Neural cell (in vitro differentiated cells): ENCODE results near the gene PATZ1. TPM values are rescaled to one million over a fixed set of nuclear protein-coding genes. Genes with fewer than 3 reads are reported as not detected.

Experiments
- H2AFZ ChIP-seq: fragments of 200-600, 300-800 bp; sonication (generic), shearing (Covaris generic); 2 replicates; pipeline ENCODE4 v1.6.0; 2014; ENCODE audit warnings: low read depth, mild to moderate bottlenecking, antibody characterized with exemption, low read length, moderate library complexity
- H3F3A ChIP-seq: fragments of 200-600 bp; shearing (Covaris generic); 2 replicates; pipeline ENCODE4 v1.6.1; 2016; ENCODE audit warnings: mild to moderate bottlenecking, moderate library complexity, mixed read lengths, antibody characterized with exemption, low read length; ENCODE audit not compliant: insufficient read depth, poor library complexity, severe bottlenecking
- H3K27ac ChIP-seq: fragments of 200-600, 300-800 bp; sonication (generic), shearing (Covaris generic); 2 replicates; pipeline ENCODE4 v1.5.1; 2014; ENCODE audit warnings: mild to moderate bottlenecking, low read length, moderate library complexity
- H3K27me3 ChIP-seq: fragments of 300-800, 200-600 bp; sonication (generic), shearing (Covaris generic); 2 replicates; pipeline ENCODE4 v1.6.0; 2014; ENCODE audit warnings: mild to moderate bottlenecking, low read depth, low read length, moderate library complexity; ENCODE audit not compliant: insufficient read depth
- H3K36me3 ChIP-seq: fragments of 300-800, 200-600 bp; sonication (generic), shearing (Covaris generic); 2 replicates; pipeline ENCODE4 v1.5.1; 2014; ENCODE audit warnings: mild to moderate bottlenecking, antibody characterized with exemption, low read length, moderate library complexity; ENCODE audit not compliant: insufficient read depth
- H3K4me2 ChIP-seq: fragments of 300-800, 200-600 bp; sonication (generic), shearing (Covaris generic); 2 replicates; pipeline ENCODE4 v1.6.0; 2014; ENCODE audit warnings: mild to moderate bottlenecking, low read length
- H3K4me3 ChIP-seq: fragments of 300-800, 200-600 bp; sonication (generic), shearing (Covaris generic); 2 replicates; pipeline ENCODE4 v1.5.1; 2014; ENCODE audit warnings: mild to moderate bottlenecking, low read length, moderate library complexity
- H3K79me2 ChIP-seq: fragments of 200-600 bp; shearing (Covaris generic); replicated peaks from 2 replicates; pipeline ENCODE4 v1.6.0; 2014; ENCODE audit warnings: mild to moderate bottlenecking, low read length, moderate library complexity; ENCODE audit not compliant: insufficient read depth
- H3K9ac ChIP-seq: fragments of 300-800, 200-600 bp; sonication (generic), shearing (Covaris generic); 2 replicates; pipeline ENCODE4 v1.6.1; 2016; ENCODE audit warnings: mild to moderate bottlenecking, low read length, mixed read lengths
- H3K9me2 ChIP-seq: fragments of 200-600 bp; shearing (Covaris generic); 2 replicates; pipeline ENCODE4 v1.6.1; 2016; ENCODE audit warnings: mild to moderate bottlenecking, low read length, mixed read lengths; ENCODE audit not compliant: insufficient read depth
- H3K9me3 ChIP-seq: fragments of 200-600, 300-800 bp; sonication (generic), shearing (Covaris generic); 2 replicates; pipeline ENCODE4 v1.6.1; 2016; ENCODE audit warnings: mild to moderate bottlenecking, mixed run types, low read length, moderate library complexity, mixed read lengths
- H4K20me1 ChIP-seq: fragments of 200-600 bp; shearing (Covaris generic); 2 replicates; pipeline ENCODE4 v1.6.1; 2016; ENCODE audit warnings: mild to moderate bottlenecking, mixed run types; ENCODE audit not compliant: insufficient read depth
- CTCF ChIP-seq: fragments of 450-650 bp; IDR thresholded peaks from 2 replicates; pipeline ENCODE4 v1.5.1; 2014; ENCODE audit warnings: antibody characterized with exemption, mild to moderate bottlenecking, moderate library complexity; ENCODE audit not compliant: poor library complexity, severe bottlenecking
- EP300 ChIP-seq: fragments of 450-650 bp; conservative IDR thresholded peaks from 2 replicates; pipeline ENCODE4 v1.6.1; 2014; ENCODE audit warnings: antibody characterized with exemption, mild to moderate bottlenecking, moderate library complexity; ENCODE audit not compliant: poor library complexity, severe bottlenecking
- EZH2 ChIP-seq: fragments of 200-600, 300-800 bp; shearing (Covaris generic), sonication (generic); IDR thresholded peaks from 2 replicates; pipeline ENCODE4 v1.6.1; 2014; ENCODE audit warnings: antibody characterized with exemption, low read length, borderline replicate concordance, mild to moderate bottlenecking; ENCODE audit not compliant: insufficient read depth, poor library complexity, severe bottlenecking
- MXI1 ChIP-seq: fragments of 450-650 bp; conservative IDR thresholded peaks from 2 replicates; pipeline ENCODE4 v1.6.1; 2014; ENCODE audit warnings: antibody characterized with exemption, mild to moderate bottlenecking; ENCODE audit not compliant: poor library complexity, severe bottlenecking
- POLR2AphosphoS5 ChIP-seq: IDR thresholded peaks from 2 replicates; pipeline ENCODE4 v1.6.1; 2012
- RAD21 ChIP-seq: fragments of 450-650 bp; conservative IDR thresholded peaks from 2 replicates; pipeline ENCODE4 v1.6.1; 2014; ENCODE audit warnings: antibody characterized with exemption, mild to moderate bottlenecking, moderate library complexity
- REST ChIP-seq: IDR thresholded peaks from 2 replicates; pipeline ENCODE4 v1.6.1; 2012; ENCODE audit warnings: borderline replicate concordance
- SMC3 ChIP-seq: fragments of 450-650 bp; conservative IDR thresholded peaks from 2 replicates; pipeline ENCODE4 v1.6.1; 2014; ENCODE audit warnings: antibody characterized with exemption, mild to moderate bottlenecking, moderate library complexity; ENCODE audit not compliant: poor library complexity
- TAF1 ChIP-seq: IDR thresholded peaks from 2 replicates; pipeline ENCODE4 v1.6.1; 2012; ENCODE audit warnings: low read depth
- polyA plus RNA-seq: library from polyadenylated mRNA; depleted of rRNA; stranded (reverse); fragments of >200 nt; gene quantifications from 2 replicates; pipeline ENCODE4 v1.2.3, GENCODE V29; 2014
- small RNA-seq, 3 experiments: library from RNA; depleted of rRNA; stranded (forward); fragments of <200 nt; gene quantifications; one replicate each; pipeline ENCODE3, GENCODE V24; 2012

Gene PATZ1
- polyA plus RNA-seq, 1 donor from 2014 or later, result 33.5 TPM

GRCh38 chr22:31276426-31277167, 69.5 kb downstream of the PATZ1 start:
- TF ChIP-seq MXI1 (no peak), REST (no peak), EZH2 (no peak), TAF1 (no peak), SMC3 (no peak), EP300 (no peak), RAD21 (no peak), CTCF (no peak), POLR2AphosphoS5 (no peak)
- H2AFZ ChIP-seq, result no peak overlapping the region
- H4K20me1 ChIP-seq, result no peaks in the 10 kb centered on the region
- no peaks in the 10 kb centered on the region for H3F3A ChIP-seq
- no peaks in the 10 kb centered on the region for H3K27me3 ChIP-seq
- H3K4me2 ChIP-seq, result no peak overlapping the region
- H3K4me3 ChIP-seq, result no peak overlapping the region
- no peak overlapping the region for H3K27ac ChIP-seq
- H3K9me3 ChIP-seq, result no peaks in the 10 kb centered on the region
- no peak overlapping the region for H3K9ac ChIP-seq
- no peaks in the 10 kb centered on the region for H3K9me2 ChIP-seq
- peaks cover under 1% of the 10 kb centered on the region for H3K36me3 ChIP-seq
- no peaks in the 10 kb centered on the region for H3K79me2 ChIP-seq

Small RNA genes lying within 50 kb of the gene (small RNA-seq; reads per million reads assigned to genes)
- gene RNA5SP496 (0 reads per million in 3 experiments), gene RNU6-338P (0 reads per million in 3 experiments)

Other genes starting within 250 kb of the PATZ1 start
- 6.3 and 6.6 TPM in 2 replicates for gene SELENOM, start 238.8 kb downstream of the PATZ1 start, polyA plus RNA-seq
- gene INPP5J, start 223.4 kb downstream of the PATZ1 start, polyA plus RNA-seq, result 3.7 and 9.4 TPM in 2 replicates
- not detected in 2 replicates for gene PLA2G3, start 205.8 kb downstream of the PATZ1 start, polyA plus RNA-seq
- gene RNF185, start 186.2 kb downstream of the PATZ1 start, polyA plus RNA-seq, result 38.5 and 42.2 TPM in 2 replicates
- gene LIMK2, start 134.0 kb downstream of the PATZ1 start, polyA plus RNA-seq, result 44.2 and 52.8 TPM in 2 replicates
- 32.0 and 38.4 TPM in 2 replicates for gene PIK3IP1, start 53.9 kb downstream of the PATZ1 start, polyA plus RNA-seq
- gene DRG1, start 53.3 kb upstream of the PATZ1 start, polyA plus RNA-seq, result 90.2 and 113 TPM in 2 replicates
- gene EIF4ENIF1, start 143.5 kb upstream of the PATZ1 start, polyA plus RNA-seq, result 12.6 and 12.7 TPM in 2 replicates
- gene SFI1, start 150.2 kb upstream of the PATZ1 start, polyA plus RNA-seq, result 19.9 and 27.4 TPM in 2 replicates